Naive B cell (primary cell): Measurements from ENCODE around the gene HBP1. TPM values are rescaled to one million over a fixed set of nuclear protein-coding genes. Genes with fewer than 3 reads are reported as not detected.
A peak's percentile ranks its signal among the peaks of the same experiment; 100 is the strongest.
"Not testable (repeated sequence)": the region's sequence is repeated elsewhere in the genome, so short reads cannot be mapped to it uniquely, and the experiment has no call there.

Source experiments
- ATAC-seq, 2 donors: fragments of 150-1000 bp; cut with Tn5 transposase; 2 replicates each; pipeline ENCODE4 v1.10.0; 2021; ENCODE audit warnings: low read depth in 2 of 2, mild to moderate bottlenecking in 2 of 2, moderate library complexity in 2 of 2
- DNase-seq: peaks from one replicate; pipeline ENCODE4 v3.0.0; 2022
- H3K27ac Mint-ChIP-seq, 6 donors: one replicate each; pipeline ENCODE4 v1.8.0; 2020 to 2022; ENCODE audit warnings: mild to moderate bottlenecking in 6 of 6, mixed read lengths in 6 of 6, moderate library complexity in 5 of 6, inconsistent platforms in 2 of 6
- H3K27me3 Mint-ChIP-seq, 3 donors: one replicate each; pipeline ENCODE4 v1.8.0; 2021 to 2022; ENCODE audit warnings: mixed read lengths in 3 of 3, mild to moderate bottlenecking in 1 of 3
- H3K36me3 Mint-ChIP-seq, 2 donors: one replicate each; pipeline ENCODE4 v1.8.0; 2020 to 2022; ENCODE audit warnings: mixed read lengths in 2 of 2, inconsistent platforms in 1 of 2, mild to moderate bottlenecking in 1 of 2
- H3K4me1 Mint-ChIP-seq, 3 donors: one replicate each; pipeline ENCODE4 v1.8.0; 2020 to 2022; ENCODE audit warnings: mixed read lengths in 3 of 3, inconsistent platforms in 1 of 3, mild to moderate bottlenecking in 1 of 3, moderate library complexity in 1 of 3
- H3K4me3 Mint-ChIP-seq, 8 donors: one replicate each; pipeline ENCODE4 v1.8.0; 2020 to 2022; ENCODE audit warnings: mild to moderate bottlenecking in 8 of 8, mixed read lengths in 8 of 8, moderate library complexity in 8 of 8, inconsistent platforms in 2 of 8
- H3K9me3 Mint-ChIP-seq, 7 donors: one replicate each; pipeline ENCODE4 v1.8.0; 2020 to 2022; ENCODE audit warnings: mixed read lengths in 7 of 7, mild to moderate bottlenecking in 5 of 7, inconsistent platforms in 2 of 7, moderate library complexity in 1 of 7
- polyA plus RNA-seq, 6 donors: library from polyadenylated mRNA; unstranded; fragments of 300-500 nt; fragmentation: Illumina TruSeq; gene quantifications; one replicate each; pipeline ENCODE4 v1.2.3, GENCODE V29; 2021; ENCODE audit warnings: low read depth in 6 of 6

Gene HBP1
- polyA plus RNA-seq, 6 donors from 2014 or later = 62.1 to 157 (median 71.8) TPM

DNA sequence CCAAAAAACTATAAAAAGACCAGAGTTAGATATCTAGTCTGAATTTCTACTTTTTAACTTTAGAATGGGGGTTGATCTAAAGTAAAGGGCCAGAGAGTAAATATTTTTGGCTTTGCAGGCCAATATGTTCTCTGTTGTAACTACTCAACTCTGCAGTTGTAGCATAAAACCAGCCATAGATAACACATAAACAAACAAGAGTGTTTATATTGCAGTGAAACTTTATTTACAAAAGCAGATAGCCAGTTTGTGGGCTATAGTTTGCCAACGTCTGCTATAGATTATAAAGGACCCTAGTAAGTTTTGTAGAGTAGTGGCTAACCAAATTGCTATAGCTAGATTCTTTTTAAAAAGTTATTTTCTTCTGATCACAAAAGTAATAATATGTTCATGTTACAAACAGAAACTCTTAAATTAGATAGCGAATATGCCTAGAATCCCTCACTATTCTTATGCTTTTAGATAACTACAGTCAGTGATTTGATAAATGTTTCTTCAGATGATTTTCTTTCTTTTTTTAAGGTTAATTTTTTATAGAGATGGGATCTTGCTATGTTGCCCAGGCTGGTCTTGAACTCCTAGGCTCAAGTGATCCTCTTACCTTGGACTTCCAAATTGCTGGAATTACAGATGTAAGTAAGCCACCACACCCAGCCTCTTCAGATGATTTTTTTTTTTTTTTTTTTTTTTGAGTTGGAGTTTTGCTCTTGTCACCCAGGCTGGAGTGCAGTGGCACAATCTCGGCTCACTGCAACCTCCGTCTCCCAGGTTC lies 23.6 kb upstream of the HBP1 start:
- Mint-ChIP-seq H3K36me3 (no peaks in the 10 kb centered on the region), H3K4me1 (peaks cover 0 to 2% (median 0%) of the 10 kb centered on the region in 3 donors), H3K27ac (peak overlapping the region in 1 of 6 donors; percentile 72), H3K4me3 (no peak overlapping the region), H3K9me3 (no peaks in the 10 kb centered on the region), H3K27me3 (no peaks in the 10 kb centered on the region)
- no peak for ATAC-seq
- DNase-seq = no peak

DNA sequence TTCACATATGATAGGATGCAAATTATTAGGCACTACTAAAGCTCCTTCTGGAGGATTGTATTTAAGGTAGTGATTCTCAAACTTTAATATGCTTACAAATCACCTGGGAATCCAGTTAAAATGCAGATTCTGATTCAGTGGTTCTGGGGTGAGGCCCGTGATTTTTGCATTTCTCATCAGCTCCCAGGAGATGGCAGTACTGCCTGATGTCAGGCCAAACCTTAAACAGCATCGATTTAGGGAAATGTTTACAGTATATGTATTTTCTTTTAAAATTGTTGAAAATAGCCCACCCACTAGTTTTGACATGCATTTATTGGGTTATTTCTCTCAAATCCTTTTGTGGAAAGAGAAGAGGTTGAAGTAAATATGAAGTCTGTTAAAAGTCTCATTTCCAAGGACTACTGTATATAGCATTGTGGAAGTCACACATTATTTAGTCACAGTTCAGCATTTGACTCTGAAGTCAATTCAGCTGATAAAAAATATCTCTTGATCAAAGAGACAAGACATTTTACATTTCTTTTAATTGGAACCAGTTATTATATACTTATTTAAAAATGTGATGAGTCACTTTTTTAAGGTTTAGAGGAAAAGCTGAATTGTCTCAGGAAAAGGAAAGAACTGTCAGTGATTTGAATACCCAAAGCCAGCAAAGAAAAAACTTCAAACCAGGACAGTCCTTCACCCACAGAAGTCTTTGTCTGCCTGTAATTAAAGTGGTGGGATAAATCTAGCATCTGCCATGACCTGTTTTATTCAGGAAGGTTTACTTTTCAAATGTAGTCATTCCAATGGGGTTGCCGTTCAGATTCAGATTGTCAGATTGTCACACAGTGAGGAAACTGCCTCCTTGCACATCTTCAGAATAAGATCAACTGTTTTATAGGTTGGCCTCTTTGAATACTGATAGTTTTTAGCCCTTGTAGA lies 21.1 kb upstream of the HBP1 start:
- H3K27ac Mint-ChIP-seq = no peak overlapping the region

GRCh38 chr7:107148721-107149120 lies 20.1 kb upstream of the HBP1 start:
- ATAC-seq = no peak

More for the DNA sequence above, 21.1 kb upstream of the HBP1 start:
- Mint-ChIP-seq H3K27me3 (no peaks in the 10 kb centered on the region), H3K4me1 (peaks cover 0 to 2% (median 0%) of the 10 kb centered on the region in 3 donors), H3K4me3 (no peak overlapping the region), H3K36me3 (no peaks in the 10 kb centered on the region), H3K9me3 (no peaks in the 10 kb centered on the region)
- DNase-seq = peak; percentile 19
- ATAC-seq = peak; percentile 75 to 80

DNA sequence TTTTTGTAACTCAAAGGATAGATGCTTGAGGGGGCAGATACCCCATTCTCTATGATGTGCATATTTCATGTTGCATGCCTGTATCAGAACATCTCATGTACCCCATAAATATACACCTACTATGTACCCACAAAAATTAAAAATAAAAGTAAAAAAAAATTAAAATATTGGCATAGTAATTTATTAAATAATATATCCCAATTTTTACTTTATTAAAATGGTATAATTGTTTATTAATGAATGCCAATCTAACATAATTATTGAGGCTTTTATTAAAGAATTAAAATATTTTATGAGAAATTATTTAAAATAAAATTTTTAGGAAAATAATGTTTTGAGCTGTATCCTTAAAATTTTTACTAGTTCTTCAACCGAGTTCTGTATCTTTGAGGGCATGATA lies 18.9 kb upstream of the HBP1 start:
- peaks cover 0 to 4% of the 10 kb centered on the region in 2 donors for H3K36me3 Mint-ChIP-seq
- ATAC-seq = no peak
- no peaks in the 10 kb centered on the region for H3K9me3 Mint-ChIP-seq
- H3K27me3 Mint-ChIP-seq = no peaks in the 10 kb centered on the region
- peaks cover 0 to 2% (median 0%) of the 10 kb centered on the region in 3 donors for H3K4me1 Mint-ChIP-seq
- DNase-seq = no peak
- no peak overlapping the region for H3K27ac Mint-ChIP-seq
- H3K4me3 Mint-ChIP-seq = no peak overlapping the region

More at GRCh38 chr7:107148721-107149120, 20.1 kb upstream of the HBP1 start:
- H3K27ac Mint-ChIP-seq = no peak overlapping the region
- H3K27me3 Mint-ChIP-seq = no peaks in the 10 kb centered on the region
- DNase-seq = no peak
- H3K36me3 Mint-ChIP-seq = peaks cover 0 to under 1% of the 10 kb centered on the region in 2 donors
- H3K4me1 Mint-ChIP-seq = peaks cover 0 to 2% (median 0%) of the 10 kb centered on the region in 3 donors
- H3K4me3 Mint-ChIP-seq = no peak overlapping the region
- H3K9me3 Mint-ChIP-seq = no peaks in the 10 kb centered on the region

DNA sequence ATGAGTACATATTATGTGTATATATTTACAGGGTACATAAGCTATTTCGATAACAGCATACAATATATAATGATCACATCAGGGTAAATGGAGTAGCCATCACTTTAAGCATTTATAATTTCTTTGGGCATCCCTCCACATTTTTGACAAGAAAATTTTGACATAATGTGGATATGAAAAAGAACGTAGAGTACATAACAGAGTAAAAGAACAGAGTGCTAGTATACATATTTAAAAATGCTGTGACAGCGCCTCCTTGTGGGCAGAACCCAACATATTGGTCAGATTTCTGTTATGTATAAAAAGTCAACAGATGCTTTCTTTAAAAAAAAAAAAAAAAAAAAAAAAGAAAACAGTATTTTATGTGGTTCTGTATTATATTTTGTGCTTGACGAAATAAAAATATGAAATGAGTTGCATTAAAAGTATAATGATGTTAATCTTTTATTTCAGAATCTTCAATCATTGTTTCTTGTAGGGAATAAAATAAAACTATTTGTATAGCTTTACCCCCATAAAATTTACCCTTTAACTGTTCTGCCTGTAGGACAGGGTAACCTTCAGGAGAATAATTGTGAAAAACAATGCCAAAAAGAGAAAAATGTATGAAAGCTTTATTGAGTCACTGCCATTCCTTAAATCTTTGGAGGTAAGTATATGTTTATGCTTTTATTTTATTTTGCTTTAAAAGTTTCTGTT lies 18.3 kb upstream of the HBP1 start:
- Mint-ChIP-seq H3K9me3 (no peaks in the 10 kb centered on the region), H3K27ac (no peak overlapping the region), H3K27me3 (no peaks in the 10 kb centered on the region), H3K4me3 (no peak overlapping the region), H3K36me3 (peaks cover 0 to 4% of the 10 kb centered on the region in 2 donors), H3K4me1 (peaks cover 0 to 2% (median 0%) of the 10 kb centered on the region in 3 donors)
- ATAC-seq = peak; percentile 82 to 83
- peak; percentile 61 for DNase-seq

DNA sequence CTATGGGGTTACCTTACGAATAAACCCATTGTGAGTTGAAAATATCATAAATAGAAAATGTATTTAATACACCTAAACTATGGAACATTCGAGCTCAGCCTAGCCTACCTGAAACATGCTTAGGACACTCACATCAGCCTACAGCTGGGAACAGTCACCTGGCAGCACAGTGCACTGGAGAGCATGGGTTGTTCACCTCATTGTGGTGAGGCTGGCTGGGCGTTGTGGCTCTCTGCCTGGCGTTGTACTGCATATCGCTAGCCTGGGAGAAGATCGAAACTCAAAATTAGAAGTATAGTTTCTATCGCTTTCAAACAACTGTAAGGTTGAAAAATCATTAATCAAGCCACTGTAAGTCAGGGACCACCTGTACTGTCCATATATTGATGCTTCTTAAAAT lies 17.3 kb upstream of the HBP1 start:
- ATAC-seq (no peak), DNase-seq (no peak)
- H3K4me1 Mint-ChIP-seq = peaks cover 0 to 2% (median 0%) of the 10 kb centered on the region in 3 donors
- H3K36me3 Mint-ChIP-seq = peaks cover 0 to 4% of the 10 kb centered on the region in 2 donors
- no peaks in the 10 kb centered on the region for H3K9me3 Mint-ChIP-seq
- no peaks in the 10 kb centered on the region for H3K27me3 Mint-ChIP-seq
- peak overlapping the region in 1 of 6 donors; percentile 39 for H3K27ac Mint-ChIP-seq
- no peak overlapping the region for H3K4me3 Mint-ChIP-seq

DNA sequence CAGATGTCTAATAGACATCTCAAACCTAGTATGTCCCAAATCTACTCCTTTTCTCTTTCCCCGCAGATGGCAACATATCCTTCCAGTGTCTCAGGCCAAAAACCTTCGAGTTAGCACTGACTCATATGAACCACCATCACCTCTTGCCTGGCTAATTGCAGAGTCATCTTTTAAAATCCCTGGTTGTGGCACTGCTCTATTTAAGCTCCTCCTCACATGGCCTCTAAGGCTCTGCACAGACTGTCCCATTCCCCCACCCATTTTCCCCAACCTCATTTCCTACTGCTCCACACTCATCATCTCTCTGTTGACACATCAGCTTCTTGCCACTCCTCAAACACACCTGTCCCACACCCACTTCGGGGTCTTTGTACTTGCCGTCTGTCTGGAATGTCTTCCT lies 16.8 kb upstream of the HBP1 start:
- H3K4me3 Mint-ChIP-seq = no peak overlapping the region
- DNase-seq = no peak
- no peaks in the 10 kb centered on the region for H3K27me3 Mint-ChIP-seq
- H3K36me3 Mint-ChIP-seq = peaks cover 0 to 4% of the 10 kb centered on the region in 2 donors
- no peaks in the 10 kb centered on the region for H3K9me3 Mint-ChIP-seq
- ATAC-seq = no peak
- H3K27ac Mint-ChIP-seq = peak overlapping the region in 1 of 6 donors; percentile 46
- H3K4me1 Mint-ChIP-seq = peaks cover 0 to 2% (median 0%) of the 10 kb centered on the region in 3 donors

DNA sequence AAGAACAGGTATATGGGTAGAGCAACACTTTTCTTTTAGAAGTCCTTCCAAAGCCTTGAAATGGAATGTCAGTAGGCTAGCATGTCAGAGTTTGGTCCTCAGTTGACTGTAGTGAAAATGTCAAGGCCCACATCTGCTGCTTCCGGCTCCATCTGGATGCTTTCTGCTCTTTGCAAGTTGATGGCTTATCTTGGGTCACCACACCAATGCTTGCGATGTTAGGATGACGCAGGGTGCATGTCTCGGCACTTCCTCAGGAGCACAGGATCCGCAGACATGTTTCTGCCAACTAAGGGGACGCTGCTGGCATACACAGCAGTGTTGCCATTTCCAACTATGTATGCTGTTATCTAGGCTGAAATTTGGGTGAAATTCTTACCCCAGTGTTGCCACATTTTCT lies 14.0 kb upstream of the HBP1 start:
- Mint-ChIP-seq H3K9me3 (no peaks in the 10 kb centered on the region), H3K27me3 (no peaks in the 10 kb centered on the region), H3K36me3 (peaks cover 0 to 4% of the 10 kb centered on the region in 2 donors), H3K4me3 (no peak overlapping the region), H3K4me1 (no peaks in the 10 kb centered on the region), H3K27ac (no peak overlapping the region)
- DNase-seq (no peak), ATAC-seq (no peak)

GRCh38 chr7:107155726-107156125 lies 13.1 kb upstream of the HBP1 start:
- H3K36me3 Mint-ChIP-seq, H3K27me3 Mint-ChIP-seq, H3K9me3 Mint-ChIP-seq, DNase-seq, ATAC-seq, H3K4me1 Mint-ChIP-seq, H3K4me3 Mint-ChIP-seq, H3K27ac Mint-ChIP-seq: not testable (repeated sequence)

- H3K36me3 Mint-ChIP-seq = peaks cover 0 to 4% of the 10 kb centered on the region in 2 donors
- no peaks in the 10 kb centered on the region for H3K27me3 Mint-ChIP-seq
- no peaks in the 10 kb centered on the region for H3K9me3 Mint-ChIP-seq
- no peak overlapping the region for H3K4me3 Mint-ChIP-seq
- ATAC-seq (no peak), DNase-seq (no peak)
- H3K27ac Mint-ChIP-seq = no peak overlapping the region
- no peaks in the 10 kb centered on the region for H3K4me1 Mint-ChIP-seq
Measured at GRCh38 chr7:107157091-107157490, 11.7 kb upstream of the HBP1 start.

DNA sequence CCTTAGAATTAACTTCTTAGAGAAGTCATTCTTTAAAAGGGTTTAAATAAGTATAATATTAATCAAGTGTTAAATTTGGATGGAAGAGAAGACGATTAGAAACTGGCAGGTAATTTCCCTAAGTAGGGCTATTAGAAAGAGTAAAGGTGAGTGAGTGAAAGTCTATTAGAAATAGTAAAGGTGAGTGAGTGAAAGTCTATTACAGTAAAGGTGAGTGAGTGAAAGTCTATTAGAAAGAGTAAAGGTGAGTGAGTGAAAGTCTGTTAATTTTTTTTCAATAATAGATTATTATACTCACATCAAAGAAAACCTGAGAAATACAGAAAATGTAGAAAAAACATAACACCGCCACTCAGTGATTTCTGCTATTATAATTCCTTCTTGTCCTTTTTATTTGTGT lies 10.8 kb upstream of the HBP1 start:
- H3K36me3 Mint-ChIP-seq = peaks cover 0 to 4% of the 10 kb centered on the region in 2 donors
- DNase-seq (no peak), ATAC-seq (no peak)
- no peak overlapping the region for H3K27ac Mint-ChIP-seq
- no peaks in the 10 kb centered on the region for H3K4me1 Mint-ChIP-seq
- H3K4me3 Mint-ChIP-seq = no peak overlapping the region
- no peaks in the 10 kb centered on the region for H3K27me3 Mint-ChIP-seq
- H3K9me3 Mint-ChIP-seq = no peaks in the 10 kb centered on the region

- DNase-seq = no peak
- Mint-ChIP-seq H3K9me3 (no peaks in the 10 kb centered on the region), H3K4me1 (no peaks in the 10 kb centered on the region), H3K36me3 (no peaks in the 10 kb centered on the region), H3K27ac (no peak overlapping the region), H3K27me3 (peaks cover 3 to 8% (median 6%) of the 10 kb centered on the region in 3 donors), H3K4me3 (no peak overlapping the region)
- no peak for ATAC-seq
Measured at GRCh38 chr7:107160389-107160788, 8.4 kb upstream of the HBP1 start.

DNA sequence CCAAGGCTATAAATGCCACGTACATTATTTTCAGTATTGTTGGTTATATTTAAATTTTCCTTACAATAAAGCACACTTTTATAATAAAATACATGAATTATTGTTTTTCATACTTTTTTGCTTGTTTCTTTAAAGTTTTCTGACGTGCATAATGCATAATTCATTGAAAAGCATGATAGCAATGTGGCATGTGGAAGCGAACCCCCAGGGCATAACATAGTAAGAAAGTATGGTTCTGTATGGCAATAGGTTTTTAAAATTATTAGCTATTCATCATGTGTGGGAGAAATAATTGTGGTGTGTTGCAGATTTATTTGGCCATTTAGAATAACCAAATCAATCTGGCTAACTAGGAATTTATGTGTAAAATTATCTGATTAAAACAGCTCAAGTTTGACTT lies 7.4 kb upstream of the HBP1 start:
- ATAC-seq = no peak
- Mint-ChIP-seq H3K27ac (no peak overlapping the region), H3K4me1 (no peaks in the 10 kb centered on the region), H3K4me3 (no peak overlapping the region), H3K27me3 (peaks cover 4 to 11% (median 9%) of the 10 kb centered on the region in 3 donors), H3K36me3 (no peaks in the 10 kb centered on the region), H3K9me3 (no peaks in the 10 kb centered on the region)
- DNase-seq = no peak
